Activated CD8-positive, alpha-beta memory T cell treated with anti-CD3 and anti-CD28 coated beads, Interleukin-2, amount 50 U/mL, for 24 hours (primary cell): ENCODE measurements around the gene CDC42BPA.
"Not testable (repeated sequence)": the region's sequence is repeated elsewhere in the genome, so short reads cannot be mapped to it uniquely, and the experiment has no call there.

Experiments
- DNase-seq: peaks from one replicate; pipeline ENCODE4 v3.0.0-alpha.2; 2020; ENCODE audit errors: extremely low read depth

Gene CDC42BPA

DNA sequence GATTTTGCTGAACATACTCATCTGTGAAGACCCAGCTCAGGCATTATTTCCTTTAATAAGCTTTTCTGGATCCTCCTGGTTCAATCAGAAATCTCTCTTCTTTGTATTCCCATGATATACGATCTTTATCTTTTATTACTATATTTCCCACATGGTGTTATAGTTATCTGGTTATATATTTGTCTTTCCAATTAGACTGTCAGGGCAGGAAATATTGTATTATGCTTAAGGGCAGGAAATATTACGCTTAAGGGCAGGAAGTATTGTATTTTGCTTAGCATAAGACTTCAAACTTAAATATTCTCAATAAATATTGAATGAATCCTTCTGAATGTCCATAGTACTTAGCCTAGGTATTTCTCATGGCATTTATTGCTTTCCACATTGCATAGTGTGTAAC, 256.0 kb downstream of the CDC42BPA start:
- no peak for DNase-seq

DNA sequence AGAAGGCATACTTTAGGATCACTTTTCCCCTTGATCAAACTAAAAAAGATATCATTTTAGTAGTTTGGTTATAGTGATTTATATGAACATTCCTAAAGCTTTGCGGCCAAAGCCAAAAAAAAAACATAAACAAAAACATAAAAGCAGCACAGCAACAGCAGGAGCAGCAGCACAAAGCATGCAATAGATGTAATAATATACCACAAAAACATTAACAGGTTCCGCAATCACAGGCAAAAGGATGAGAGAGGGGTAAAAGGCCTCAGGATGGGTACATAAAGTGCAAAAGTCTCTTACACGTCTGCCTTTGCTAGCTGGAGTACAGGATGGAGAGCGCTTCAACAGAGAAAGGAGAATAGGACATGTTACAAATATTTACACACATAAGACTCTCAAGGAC, 259.2 kb downstream of the CDC42BPA start:
- no peak for DNase-seq

DNA sequence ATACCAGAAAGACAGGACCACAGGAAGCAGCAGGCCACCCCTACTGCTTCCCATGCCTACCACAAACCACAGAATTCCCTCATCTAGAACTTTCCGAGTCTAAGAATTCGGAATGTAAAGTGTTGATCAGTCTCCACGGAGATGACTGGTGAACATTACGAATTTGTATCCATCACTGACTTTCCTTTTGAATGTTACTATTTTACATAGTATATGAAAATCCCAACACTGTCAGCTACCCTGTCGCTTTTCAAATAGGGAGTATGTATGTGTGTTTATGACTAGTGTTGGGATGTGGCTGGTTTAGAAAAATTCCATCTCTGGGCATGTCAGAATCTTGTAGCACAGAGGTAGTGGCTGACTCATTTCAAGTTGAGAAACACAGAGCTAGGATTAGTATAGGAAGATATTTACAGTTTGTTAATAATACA, 260.0 kb downstream of the CDC42BPA start:
- DNase-seq: no peak

DNA sequence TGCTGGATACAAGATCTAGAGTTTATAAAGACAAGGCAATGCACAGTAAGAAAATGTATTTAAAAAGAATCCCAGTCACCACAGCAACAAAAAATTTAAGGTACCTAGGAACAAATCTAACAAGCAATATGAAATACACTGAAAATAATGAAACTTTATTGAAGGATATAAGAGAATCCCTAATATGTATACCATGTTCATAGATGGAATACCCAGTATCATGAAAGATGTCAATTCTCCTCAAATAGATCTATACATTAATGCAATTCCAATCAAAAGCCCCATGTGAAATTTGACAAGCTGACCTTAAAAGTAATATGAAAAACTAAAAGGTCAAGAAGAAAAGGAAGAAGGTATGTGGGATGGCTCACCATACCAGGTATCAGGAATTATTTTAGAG, 269.0 kb downstream of the CDC42BPA start:
- DNase-seq: no peak

DNA sequence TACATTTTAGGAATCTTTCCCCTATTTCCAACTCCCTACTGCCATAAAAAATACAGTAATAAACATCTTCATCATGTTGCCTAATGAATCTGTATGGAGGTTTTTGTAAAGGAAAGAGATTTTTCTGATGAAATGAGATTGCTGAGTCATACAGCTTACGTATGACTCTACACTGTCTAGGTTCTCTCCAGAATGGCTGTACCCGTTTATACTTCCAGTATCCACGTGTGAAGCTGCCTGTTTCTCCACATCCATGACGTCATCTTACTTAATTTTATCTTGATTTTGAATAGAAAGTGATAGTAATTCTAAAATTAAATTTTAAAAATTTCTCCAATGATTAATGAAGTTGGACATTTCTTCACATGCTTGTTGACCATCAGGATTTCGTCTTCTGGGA, 274.5 kb downstream of the CDC42BPA start:
- no peak for DNase-seq

DNA sequence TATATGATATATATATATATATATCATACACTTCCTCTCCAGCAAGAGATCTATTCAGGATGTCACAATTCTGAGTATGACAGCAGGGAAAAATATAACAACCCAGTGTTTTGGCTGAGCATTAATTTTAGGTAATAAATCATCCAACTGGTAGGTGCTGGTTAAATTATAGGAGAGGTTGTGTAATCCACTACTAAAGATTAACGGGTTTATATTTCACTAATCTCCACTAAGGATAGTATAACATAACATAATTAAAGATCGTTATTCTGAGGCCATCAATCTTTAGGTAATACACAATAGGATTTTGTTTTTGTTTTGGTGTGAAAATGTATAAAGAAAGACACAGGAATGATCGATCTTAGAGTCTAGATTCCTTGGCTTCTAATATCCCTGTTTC, 276.0 kb downstream of the CDC42BPA start:
- no peak for DNase-seq

DNA sequence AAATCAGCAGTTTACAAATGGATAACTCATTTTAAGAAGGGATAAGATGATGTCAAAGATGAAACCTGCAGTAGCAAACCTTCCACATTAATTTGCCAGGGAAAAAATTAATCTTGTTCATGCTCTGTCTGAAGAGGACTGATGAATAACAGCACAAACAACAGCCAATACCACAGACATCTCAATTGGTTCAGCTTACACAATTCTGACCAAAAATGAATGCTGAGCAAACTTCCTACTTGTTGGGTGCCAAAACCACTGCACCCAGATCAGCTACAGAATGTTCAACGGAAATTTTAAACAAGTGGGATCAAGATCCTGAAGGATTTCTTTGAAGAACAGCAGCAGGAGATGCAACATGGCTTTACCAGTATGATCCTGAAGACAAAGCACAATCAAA, 279.9 kb downstream of the CDC42BPA start:
- no peak for DNase-seq

DNA sequence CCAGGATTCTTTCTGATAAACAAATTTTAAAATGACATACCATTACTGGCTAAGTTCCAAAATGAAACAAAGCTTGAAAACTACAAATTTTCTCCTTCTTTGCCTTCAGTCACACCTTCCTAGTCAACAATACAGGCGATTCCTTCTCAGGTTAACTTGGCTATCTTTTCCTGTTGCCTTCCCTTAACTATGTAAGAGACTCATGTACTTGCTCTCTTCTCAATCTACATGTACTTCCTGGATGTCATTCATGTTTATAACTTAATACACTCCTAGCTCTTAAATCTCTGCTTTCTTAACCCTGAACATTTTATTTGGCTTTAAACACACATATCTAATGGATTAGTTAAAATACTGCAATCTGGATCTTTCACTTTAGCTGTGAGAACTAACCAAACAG, 281.2 kb downstream of the CDC42BPA start:
- DNase-seq: no peak

DNA sequence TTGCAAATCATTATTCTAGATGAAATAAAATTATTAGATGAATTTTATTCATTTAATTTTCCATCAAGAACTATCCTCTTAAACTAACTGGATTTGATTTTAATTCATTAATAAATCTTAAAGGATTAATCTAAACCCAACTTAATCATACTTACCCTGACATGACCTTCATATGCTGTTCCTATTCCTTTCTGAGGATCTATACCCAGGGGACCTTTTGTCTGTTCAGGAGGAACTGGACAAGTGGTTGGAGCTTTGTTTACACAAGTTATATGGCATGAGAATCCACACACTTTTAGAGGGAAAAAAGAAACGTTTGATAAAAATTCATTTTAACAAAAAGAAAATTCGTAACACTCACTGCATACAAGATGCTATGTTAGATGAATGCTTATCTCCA, 283.0 kb downstream of the CDC42BPA start:
- DNase-seq: no peak

DNA sequence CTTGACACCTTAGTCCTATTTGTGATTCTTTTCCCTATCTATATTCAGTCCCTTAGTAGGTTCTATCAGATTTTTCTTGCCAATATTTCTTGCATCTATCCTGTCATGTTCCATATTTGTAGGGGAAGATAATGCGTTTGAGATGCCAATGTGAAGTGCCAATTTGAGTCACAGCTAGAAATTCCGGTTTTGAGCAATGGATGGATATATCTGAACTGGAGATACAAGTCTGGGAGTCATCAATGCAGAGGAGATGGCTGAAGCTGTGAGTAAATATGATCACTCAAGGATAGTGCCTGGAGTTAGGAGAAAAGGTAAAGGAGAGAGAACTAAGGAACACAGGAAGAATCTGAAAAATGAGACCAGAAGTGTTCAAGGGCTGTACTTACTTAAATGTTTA, 284.4 kb downstream of the CDC42BPA start:
- DNase-seq: no peak

DNA sequence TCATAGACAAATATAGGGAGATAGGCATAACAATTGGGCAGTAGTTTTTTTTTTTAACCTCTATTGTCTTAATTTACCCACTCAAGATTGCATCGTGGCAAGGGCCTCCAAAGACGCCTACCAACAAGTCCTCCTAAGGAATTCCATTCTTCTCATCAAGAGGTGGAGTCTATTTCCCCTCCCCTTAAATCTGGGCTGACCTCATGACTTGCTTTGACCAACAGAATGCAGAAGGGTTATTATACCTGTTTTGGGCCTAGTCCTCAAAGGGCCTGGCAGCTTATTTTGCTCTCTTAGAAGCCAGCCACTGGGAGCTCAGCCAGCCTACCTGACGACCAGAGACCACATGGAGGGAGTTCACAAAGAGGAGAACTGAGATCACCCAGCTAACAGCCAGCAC, 285.9 kb downstream of the CDC42BPA start:
- no peak for DNase-seq

DNA sequence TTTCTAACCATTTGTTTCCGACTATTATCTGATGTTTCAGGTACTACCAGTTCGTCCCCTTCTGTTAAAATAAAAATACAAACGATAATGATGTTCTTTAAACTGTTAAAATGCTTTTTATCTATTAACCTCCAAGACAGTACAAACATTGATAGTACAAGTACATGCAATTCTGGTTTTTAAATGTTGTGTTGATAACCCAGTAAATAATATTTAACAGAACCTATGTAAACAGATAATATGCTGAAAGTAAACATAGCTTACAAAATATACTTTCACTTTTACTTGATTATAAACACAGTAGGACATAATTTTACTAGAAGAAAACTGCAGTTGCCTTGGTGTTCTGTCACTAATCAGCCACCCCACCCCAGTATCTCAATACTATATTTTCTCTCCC, 301.3 kb downstream of the CDC42BPA start:
- DNase-seq: no peak

DNA sequence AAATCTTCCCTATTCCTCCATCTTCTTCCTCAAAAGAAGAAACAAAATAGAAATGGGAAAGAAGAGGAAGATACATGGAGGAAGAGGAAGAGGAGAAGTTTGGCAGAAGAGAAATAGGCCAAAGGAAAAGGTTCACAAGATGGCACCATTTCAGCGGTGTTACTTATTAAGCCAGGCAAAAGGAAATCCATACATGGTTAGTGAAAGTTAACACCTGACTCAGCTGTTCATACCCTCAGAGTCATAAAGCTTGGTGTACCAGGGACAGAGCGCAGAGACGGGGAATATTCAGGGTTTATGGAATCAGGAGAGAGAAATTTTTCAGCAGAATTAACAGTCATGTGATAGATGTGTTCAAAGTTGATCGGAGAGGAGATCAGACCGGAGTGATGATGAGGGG, 307.6 kb downstream of the CDC42BPA start:
- no peak for DNase-seq

DNA sequence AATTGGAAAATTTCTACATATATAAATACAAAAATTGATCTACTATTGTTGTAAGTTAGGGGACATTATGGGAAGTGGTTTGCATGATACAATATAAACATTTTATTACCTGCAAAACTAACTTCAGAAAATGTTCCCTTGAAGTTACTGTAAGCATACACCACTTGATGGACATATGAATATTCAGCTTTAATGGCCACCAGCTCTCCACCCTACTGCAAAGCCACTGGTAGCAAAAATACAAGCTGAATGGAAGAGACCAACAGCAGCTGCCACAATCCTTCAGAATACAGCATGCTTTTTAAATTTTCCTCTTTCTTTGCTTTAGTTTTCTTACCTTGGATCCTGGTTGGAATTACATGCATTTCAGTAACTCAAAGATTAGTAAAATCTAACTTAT, 308.4 kb downstream of the CDC42BPA start:
- DNase-seq: no peak

DNA sequence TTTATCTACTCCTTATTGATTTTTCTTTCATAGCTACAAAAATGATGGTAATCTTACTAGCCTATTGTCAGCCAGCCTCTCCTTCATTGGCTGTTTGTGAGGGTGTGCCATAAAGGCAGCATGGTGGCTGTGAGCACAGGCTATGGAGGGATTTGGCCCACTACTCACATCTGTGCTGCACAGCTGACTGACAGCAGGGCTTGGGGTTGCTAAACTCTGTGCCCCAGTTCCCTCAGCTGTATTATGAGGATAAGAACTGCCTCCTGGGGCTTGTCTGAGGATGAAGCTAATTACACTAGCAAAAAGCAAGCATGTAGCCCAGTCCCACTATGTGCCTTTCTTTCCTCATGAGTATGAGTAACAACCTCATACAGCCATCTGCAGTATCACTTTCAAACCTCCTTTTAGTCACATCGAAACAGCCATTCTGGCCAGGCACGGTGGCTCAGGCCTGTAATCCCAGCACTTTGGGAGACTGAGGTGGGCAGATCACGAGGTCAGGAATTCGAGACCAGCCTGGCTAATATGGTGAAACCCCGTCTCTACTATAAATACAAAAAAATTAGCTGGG, 312.0 kb downstream of the CDC42BPA start:
- DNase-seq: no peak

DNA sequence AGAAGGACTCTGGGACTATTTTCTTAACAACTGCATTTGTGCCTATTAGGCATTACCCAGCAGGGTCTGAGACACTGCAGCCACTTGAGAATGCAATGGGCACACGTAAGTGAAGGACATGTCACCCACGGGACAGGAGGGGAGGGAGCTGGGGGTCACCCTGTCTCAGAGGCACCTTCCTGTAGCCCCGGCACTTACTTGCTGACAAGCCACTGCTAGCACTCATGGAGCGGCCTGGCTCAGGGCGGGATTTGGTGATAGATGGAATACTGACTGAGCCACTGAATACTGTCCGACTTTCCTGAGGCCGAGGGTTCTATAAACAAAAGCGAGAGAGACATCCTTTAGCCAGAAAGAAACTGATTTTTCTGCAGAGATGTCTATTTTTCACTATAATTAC, 313.5 kb downstream of the CDC42BPA start:
- DNase-seq: no peak

DNA sequence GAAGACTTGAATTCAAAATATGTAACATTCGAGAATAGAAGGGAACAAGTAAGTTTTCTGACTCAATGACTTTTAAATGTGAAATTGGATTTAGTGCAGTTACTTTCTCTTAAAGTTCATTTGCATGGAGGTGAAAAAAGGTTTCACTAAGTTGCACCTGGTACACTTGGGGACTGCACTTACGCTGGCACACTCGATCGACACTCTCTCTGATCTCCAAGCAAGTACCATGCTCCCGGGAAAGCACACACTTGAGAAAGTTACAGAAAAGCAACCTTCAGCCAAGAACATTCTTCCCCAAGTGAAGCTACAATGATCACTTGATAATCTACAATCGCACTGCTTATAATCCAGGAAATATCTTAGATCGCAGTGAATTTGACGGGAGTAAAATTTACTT, 315.1 kb downstream of the CDC42BPA start:
- DNase-seq: no peak

DNA sequence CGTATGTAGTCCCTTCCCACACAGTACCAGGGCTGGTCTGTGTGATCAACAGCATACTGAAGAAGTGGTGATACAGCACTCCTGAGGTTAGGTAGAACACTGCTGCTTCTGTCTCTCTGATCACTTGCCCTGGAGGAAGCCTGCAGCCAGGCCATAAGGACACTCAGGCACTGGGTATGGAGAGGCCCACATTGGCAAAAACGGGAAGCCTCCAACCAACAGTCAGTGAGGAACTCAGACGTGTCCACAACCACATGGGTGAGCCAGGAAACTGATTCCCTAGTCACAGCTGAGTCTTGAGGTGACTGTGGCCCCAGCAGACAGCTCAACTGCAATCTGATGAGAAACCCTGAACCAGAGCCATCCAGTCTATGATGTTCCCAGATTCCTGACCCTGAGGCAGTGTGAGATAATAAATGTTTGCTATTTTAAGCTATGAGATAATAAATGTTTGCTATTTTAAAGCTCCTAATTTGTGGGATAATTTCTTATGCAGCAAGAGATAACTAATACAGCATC, 315.7 kb downstream of the CDC42BPA start:
- no peak for DNase-seq

DNA sequence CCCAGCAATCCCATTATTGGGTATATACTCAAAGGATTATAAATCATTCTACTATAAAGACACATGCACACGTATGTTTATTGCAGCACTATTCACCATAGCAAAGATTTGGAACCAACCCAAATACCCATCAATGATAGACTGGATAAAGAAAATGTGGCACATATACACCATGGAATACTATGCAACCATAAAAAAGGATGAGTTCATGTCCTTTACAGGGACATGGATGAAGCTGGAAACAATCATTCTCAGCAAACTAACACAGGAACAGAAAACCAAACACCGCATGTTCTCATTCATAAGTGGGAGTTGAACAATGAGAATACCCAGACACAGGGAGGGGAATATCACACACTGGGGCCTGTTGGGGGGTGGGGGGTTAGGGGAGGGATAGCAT, 318.7 kb downstream of the CDC42BPA start:
- DNase-seq: not testable (repeated sequence)

DNA sequence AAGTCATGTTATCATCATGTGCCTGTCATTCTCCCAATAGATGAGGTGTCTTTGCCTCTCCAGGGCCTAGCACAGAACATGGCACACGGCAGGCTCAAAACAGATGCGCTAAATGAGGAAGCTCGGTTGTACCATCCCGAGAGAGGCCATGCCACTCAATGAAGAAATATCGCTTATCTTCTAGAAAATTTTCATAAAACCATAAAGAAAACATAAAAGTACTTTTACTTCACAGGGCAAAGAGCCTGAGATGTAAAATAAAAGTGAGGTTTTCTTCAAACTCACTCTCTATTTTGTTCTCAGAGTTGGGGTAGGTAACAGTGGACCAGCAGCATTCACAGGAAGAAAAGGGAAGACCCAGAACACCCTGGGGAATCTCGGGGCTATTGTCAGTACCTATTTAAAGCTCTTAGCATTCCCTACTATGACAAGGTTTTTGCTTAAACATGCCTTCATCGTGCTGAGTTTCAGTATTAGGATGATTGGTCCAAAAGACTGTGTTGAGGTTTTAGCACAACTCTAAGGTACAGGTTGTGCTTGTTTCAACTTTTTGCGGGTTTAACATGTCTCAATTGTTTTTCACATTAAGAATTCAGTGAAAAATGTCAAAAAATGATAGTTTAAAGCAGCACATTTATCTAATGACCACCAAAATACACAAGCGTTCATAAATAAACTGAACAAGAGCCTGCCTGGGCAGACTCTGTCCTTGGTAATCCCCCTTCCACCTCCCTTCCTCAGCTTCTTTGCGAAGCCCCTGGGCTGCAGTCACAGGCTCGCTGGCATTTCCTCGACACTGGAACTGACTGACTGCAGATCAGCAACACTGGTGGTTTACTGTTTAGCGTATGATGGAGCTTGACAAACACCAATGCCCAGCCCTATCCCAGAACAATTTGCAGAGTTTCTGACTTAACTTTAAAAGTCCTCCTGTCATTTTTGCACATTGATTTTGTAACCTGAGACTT, 322.6 kb downstream of the CDC42BPA start:
- no peak for DNase-seq

DNA sequence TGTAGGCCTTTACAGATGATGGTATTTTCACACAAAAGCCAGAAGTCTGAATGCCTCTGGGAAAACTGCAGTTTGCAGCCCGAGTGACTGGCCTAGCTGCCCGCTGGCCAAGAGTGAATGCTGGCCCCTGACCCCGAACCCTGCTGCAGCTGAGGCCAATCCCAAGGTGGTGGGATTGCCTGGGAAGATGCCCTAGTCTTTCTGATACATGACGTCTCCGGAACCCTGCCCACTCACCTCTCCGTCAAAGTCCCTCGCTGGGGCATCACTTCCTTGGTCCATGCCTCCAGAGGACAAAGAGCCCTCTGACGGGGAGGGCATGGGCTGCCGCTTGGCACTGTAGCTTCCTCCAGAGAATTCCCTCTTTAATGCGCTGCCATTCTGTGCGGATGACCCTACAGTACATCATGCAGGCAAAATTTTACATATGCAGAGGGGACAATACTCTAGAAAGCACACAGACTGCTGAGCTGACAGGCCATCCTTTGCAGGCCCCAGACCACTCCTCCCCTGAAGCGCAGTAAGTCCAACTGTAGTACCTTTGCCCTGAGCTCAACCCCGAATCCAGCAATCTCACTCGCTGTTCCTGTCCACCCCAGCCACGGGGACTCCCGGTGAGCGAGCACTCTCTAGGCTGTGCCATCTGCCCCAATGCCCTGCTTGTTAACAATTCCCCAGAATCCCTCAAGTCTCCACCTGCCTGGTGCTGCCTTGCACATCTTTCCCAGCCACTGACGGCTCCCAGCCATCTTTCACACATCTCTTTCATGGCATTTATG, 323.5 kb downstream of the CDC42BPA start:
- no peak for DNase-seq

DNA sequence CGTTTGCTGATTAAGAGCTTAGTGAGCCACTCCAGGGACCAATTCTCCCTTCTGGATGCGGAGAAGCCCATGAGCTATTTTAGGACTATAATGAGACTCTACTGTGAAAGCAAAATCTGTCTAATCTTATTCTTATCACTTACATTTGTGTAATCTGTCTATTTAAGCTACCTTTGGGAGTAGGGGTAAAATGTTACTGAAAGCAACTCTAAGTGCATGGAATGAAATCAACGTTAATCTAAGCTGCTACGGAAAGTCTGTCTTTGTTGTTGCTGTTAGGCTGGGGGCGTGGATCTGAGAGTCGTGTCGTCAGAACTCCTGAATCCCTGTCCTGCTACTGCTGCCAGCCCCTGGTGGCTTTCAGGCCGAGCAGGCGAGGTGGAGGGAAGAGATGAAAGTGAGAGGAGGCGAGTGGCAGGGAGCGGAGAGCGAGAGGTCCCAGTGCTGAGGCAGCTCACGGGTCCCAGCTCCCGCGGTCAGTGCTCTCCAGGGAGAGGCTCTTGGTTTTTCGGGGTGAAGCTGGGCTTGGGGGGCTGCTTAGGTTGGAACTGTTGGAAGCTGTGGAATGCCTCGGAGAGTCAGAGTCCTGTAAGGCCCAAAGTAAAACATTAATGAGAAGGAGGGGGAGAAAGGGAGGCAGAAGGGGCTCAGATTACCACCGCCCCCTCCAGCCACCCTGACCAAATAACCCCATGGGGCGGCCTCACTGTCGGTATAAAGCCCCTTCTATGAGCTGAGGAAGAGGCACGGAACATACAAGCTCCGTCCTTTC, 324.3 kb downstream of the CDC42BPA start:
- DNase-seq: no peak
